LNCaP clone FGC (cell line): ENCODE data around the gene CCDC107.
"Not testable (repeated sequence)": the region's sequence is repeated elsewhere in the genome, so short reads cannot be mapped to it uniquely, and the experiment has no call there.

ENCODE experiments used
- DNase-seq: peaks from one replicate; pipeline ENCODE4 v3.0.0-alpha.2; 2011; ENCODE audit warnings: low read depth
- H3K4me3 ChIP-seq: 2 replicates; pipeline ENCODE4 v1.5.1; 2011; ENCODE audit warnings: mild to moderate bottlenecking, low read depth, low read length, control low read depth
- TF ChIP-seq, protein P1 (sequence below): IDR thresholded peaks from 2 replicates; pipeline ENCODE4 v1.5.1; 2012; ENCODE audit warnings: mild to moderate bottlenecking; ENCODE audit not compliant: control insufficient read depth, insufficient read depth; ENCODE audit errors: extremely low read depth

CCDC107 gene, protein sequence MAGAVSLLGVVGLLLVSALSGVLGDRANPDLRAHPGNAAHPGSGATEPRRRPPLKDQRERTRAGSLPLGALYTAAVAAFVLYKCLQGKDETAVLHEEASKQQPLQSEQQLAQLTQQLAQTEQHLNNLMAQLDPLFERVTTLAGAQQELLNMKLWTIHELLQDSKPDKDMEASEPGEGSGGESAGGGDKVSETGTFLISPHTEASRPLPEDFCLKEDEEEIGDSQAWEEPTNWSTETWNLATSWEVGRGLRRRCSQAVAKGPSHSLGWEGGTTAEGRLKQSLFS

DNA sequence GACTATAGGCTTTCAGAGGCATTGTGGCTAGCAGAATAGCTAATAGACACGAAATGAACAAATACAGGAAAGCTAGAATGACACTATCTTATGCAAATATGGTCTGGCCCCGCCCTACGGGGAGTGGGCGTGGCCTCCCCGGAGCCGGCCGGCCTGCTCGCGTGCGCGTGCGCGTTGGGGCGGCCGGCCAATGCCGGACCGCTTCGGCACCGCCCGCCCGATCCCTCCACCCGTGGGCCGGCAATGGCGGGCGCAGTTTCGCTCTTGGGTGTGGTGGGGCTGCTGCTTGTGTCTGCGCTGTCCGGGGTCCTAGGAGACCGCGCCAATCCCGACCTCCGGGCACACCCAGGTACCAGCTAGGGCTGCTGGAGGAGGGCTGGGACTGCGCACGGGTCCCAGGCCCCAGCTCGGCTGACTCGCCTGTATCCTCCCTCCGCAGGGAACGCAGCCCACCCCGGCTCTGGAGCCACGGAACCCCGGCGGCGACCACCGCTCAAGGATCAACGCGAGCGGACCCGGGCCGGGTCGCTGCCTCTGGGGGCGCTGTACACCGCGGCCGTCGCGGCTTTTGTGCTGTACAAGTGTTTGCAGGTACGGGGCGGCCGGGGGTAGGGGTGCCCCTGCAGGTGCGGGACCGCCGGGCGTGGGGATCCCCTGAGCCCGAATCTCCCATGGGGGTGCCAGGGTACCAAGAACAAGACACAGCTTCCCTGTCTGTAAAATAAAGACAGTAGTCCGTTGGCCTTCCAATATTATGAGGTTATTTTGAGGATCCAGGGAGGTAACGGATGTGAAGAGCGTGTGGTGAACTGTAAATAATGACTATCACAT is at the start of gene CCDC107:
CCDC107 (plus strand) TSS at position 156 of the 831 bp plus-strand sequence; CDS start at position 244, 88 bp downstream.
- TF ChIP-seq, protein P1, sequence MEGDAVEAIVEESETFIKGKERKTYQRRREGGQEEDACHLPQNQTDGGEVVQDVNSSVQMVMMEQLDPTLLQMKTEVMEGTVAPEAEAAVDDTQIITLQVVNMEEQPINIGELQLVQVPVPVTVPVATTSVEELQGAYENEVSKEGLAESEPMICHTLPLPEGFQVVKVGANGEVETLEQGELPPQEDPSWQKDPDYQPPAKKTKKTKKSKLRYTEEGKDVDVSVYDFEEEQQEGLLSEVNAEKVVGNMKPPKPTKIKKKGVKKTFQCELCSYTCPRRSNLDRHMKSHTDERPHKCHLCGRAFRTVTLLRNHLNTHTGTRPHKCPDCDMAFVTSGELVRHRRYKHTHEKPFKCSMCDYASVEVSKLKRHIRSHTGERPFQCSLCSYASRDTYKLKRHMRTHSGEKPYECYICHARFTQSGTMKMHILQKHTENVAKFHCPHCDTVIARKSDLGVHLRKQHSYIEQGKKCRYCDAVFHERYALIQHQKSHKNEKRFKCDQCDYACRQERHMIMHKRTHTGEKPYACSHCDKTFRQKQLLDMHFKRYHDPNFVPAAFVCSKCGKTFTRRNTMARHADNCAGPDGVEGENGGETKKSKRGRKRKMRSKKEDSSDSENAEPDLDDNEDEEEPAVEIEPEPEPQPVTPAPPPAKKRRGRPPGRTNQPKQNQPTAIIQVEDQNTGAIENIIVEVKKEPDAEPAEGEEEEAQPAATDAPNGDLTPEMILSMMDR, result peak; percentile 56
- peak; percentile 27 for DNase-seq
- peak within 1 kb of the TSS; percentile 71 for H3K4me3 ChIP-seq

GRCh38 chr9:35609001-35609819 is 48.9 kb upstream of the CCDC107 start:
- H3K4me3 ChIP-seq, result no peak overlapping the region
- DNase-seq, result no peak
- TF ChIP-seq, protein P1, result no peak

- no peak overlapping the region for H3K4me3 ChIP-seq
- TF ChIP-seq, protein P1, result no peak
- no peak for DNase-seq
These were observed 48.3 kb upstream of the CCDC107 start for GRCh38 chr9:35609820-35610163.

DNA sequence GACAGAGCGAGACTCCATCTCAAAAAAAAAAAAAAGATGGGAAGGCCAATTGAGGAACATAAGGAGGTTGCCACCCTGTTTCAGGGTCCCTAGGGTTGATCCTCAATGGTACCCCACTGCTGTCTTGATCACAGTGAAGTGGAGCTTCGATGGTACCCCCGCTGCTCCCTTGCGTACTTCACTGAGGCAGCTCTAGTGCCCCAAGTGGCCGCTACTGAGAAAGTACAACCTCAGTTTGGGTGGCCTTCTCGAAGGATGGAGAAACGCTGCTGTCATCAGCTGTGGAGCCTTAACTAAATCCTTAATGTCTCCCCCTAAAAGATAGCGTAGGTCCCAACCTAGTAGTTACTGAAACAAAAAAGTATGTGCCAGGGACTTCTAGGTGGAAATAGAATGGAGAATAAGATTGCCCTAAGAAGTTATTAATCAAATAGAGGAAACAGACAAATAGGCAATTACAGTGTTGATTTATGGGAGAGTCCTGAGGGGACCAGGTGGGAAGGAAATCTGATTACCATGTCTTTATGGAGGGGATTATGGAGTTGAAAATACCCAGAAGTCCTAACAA is 46.8 kb upstream of the CCDC107 start:
- TF ChIP-seq, protein P1, result peak; percentile 74
- DNase-seq, result no peak
- no peak overlapping the region for H3K4me3 ChIP-seq

- H3K4me3 ChIP-seq, DNase-seq: not testable (repeated sequence)
These were observed 46.0 kb upstream of the CCDC107 start for GRCh38 chr9:35612066-35612465.

DNA sequence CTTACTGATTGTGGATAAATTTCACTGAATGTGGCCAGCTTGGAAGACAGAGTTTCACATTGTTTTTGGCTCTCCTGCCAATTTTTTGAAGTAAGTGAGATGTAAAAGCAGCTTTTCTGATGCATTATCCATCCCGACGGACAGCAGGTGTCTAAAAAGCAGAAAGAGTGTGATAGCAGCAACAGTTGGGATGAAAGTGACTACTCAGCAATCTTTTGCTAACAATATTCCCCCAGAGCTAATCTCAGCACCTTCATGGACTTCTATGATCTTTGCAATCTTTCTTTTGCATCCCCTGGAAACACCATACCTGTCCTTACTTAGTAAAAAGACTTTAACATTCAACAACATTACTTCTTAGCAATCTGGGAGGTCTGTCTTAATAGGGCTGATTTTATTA is 45.2 kb upstream of the CCDC107 start:
- DNase-seq, result no peak
- TF ChIP-seq, protein P1, result no peak

More for the DNA sequence above, 45.2 kb upstream of the CCDC107 start:
- H3K4me3 ChIP-seq, result no peak overlapping the region
